ENCODE measurements around the gene SLC35F4.

SLC35F4 gene

DNA sequence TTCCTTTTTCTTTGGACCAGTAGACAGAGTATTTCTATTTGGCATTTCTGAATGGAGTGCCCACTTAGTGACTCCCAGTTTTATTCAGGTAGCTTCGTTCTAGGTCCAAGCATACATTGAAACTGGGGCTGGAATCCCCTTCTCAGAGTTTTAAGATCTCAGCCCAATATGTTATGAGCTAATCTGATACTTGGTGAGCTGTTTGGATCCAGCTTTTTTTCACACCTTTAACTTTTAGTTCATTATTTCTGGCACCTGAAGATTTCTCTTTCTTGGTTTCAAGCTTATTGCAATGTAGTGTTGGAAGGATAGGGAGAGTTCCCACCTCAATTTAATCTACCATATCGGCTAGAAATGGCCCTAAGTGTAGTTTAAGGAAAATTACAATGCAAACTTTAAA is 318.8 kb downstream of the SLC35F4 start:
- DNase-seq (ENCODE audit: low read depth), result no peak
- TF ChIP-seq CTCF (IDR thresholded peaks at IDR 0.05; ENCODE audit: control insufficient read depth, insufficient read depth, low read depth, low read length, missing control alignments), result no peak
- H3K4me3 ChIP-seq (ENCODE audit: control insufficient read depth, low read depth, low read length), result no peak overlapping the region

DNA sequence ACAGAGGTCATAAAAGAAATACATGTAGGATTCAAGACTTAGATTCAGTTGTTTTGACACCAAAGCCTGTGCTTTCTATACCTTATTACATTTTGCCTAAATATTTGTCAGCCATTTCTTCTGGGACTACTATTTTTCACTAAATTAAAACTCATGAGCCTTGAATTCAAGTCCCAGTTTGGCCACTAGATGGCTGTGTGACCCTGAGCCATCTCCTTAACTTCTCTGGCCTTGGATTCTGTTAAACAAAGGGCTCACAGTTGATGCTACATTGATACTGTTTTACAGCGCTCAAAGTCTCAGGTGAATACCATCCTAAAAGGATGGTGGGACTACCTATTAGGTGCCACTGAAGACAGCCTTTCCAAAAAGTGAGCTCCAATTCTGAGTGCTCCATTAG is 332.7 kb downstream of the SLC35F4 start:
- DNase-seq (ENCODE audit: low read depth), result no peak
- TF ChIP-seq CTCF (IDR thresholded peaks at IDR 0.05; ENCODE audit: control insufficient read depth, insufficient read depth, low read depth, low read length, missing control alignments), result peak; percentile 56
- H3K4me3 ChIP-seq (ENCODE audit: control insufficient read depth, low read depth, low read length), result no peak overlapping the region

DNA sequence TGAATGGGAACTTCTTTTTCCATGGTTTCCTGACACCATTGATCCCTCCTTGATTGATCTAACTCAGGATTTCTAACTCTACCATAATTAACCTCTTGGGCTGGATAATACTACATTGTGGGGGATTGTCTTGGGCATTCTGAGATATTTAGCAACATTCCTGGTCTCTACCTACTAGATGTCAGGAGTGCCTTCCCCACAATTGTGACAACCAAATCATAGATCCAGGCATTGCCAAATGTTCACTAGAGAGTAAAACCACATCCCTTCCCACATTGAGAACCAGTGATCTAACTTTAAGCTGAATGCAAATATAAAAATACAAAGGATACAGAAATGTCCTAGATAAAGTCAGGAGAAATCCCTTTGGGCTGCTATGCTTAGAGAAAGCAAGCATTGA is 335.3 kb downstream of the SLC35F4 start:
- TF ChIP-seq CTCF (IDR thresholded peaks at IDR 0.05; ENCODE audit: control insufficient read depth, insufficient read depth, low read depth, low read length, missing control alignments), result no peak
- H3K4me3 ChIP-seq (ENCODE audit: control insufficient read depth, low read depth, low read length), result no peak overlapping the region
- no peak for DNase-seq (ENCODE audit: low read depth)

- H3K4me3 ChIP-seq (ENCODE audit: control insufficient read depth, low read depth, low read length), result no peak overlapping the region
- no peak for TF ChIP-seq CTCF (IDR thresholded peaks at IDR 0.05; ENCODE audit: control insufficient read depth, insufficient read depth, low read depth, low read length, missing control alignments)
- DNase-seq (ENCODE audit: low read depth), result no peak
Observed at GRCh38 chr14:57526942-57527341, 338.9 kb downstream of the SLC35F4 start.

DNA sequence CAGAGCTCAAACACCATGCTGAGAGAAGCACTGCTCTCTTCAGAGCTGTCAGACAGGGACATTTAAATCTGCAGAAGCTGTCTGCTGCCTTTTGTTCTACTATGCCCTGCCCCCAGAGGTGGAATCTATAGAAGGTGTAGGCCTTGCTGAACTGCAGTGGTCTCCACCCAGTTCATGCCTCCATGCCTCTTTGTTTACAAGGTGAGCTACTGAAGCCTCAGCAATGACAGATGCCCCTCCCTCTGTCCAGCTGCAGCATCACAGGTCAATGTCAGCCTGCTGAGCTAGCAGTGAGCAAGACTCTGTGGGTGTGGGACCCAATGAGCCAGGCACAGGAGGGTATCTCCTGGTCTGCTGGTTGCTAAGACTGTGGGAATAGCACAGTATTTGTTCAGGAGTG is 346.8 kb downstream of the SLC35F4 start:
- no peak overlapping the region for H3K4me3 ChIP-seq (ENCODE audit: control insufficient read depth, low read depth, low read length)
- DNase-seq (ENCODE audit: low read depth), result no peak
- no peak for TF ChIP-seq CTCF (IDR thresholded peaks at IDR 0.05; ENCODE audit: control insufficient read depth, insufficient read depth, low read depth, low read length, missing control alignments)

Data from AG09309 (cell line).